ENCODE measurements around the gene ATG4C.
"Not testable (repeated sequence)": the region's sequence is repeated elsewhere in the genome, so short reads cannot be mapped to it uniquely, and the experiment has no call there.

Gene ATG4C

GRCh38 chr1:62783736-62784508 is at the start of gene ATG4C:
ATG4C (plus strand) TSS chr1:62784132; CDS start chr1:62803787, 19,655 bp downstream.
- DNase-seq: peak; percentile 95 to 99 (median 97)

- DNase-seq: no peak
Measured at GRCh38 chr1:62735491-62736171, 48.3 kb upstream of the ATG4C start.

GRCh38 chr1:62740701-62741100 is 43.2 kb upstream of the ATG4C start:
- not testable (repeated sequence) for DNase-seq

- no peak for DNase-seq
Measured at GRCh38 chr1:62744611-62745577, 39.0 kb upstream of the ATG4C start.

- peak in 2 of 3 experiments; percentile 26 to 70 for DNase-seq
Measured at GRCh38 chr1:62746086-62746808, 37.7 kb upstream of the ATG4C start.

GRCh38 chr1:62746809-62747138 is 37.2 kb upstream of the ATG4C start:
- DNase-seq: no peak

GRCh38 chr1:62753031-62753965 is 30.6 kb upstream of the ATG4C start:
- DNase-seq: no peak

- not testable (repeated sequence) for DNase-seq
Measured at GRCh38 chr1:62754938-62755337, 29.0 kb upstream of the ATG4C start.

GRCh38 chr1:62756255-62756884 is 27.6 kb upstream of the ATG4C start:
- not testable (repeated sequence) for DNase-seq

GRCh38 chr1:62759232-62759875 is 24.6 kb upstream of the ATG4C start:
- not testable (repeated sequence) for DNase-seq

GRCh38 chr1:62760021-62760782 is 23.7 kb upstream of the ATG4C start:
- not testable (repeated sequence) for DNase-seq

- not testable (repeated sequence) for DNase-seq
Measured at GRCh38 chr1:62761223-62761870, 22.6 kb upstream of the ATG4C start.

- DNase-seq: not testable (repeated sequence)
Measured at GRCh38 chr1:62762027-62762426, 21.9 kb upstream of the ATG4C start.

GRCh38 chr1:62765981-62766380 is 18.0 kb upstream of the ATG4C start:
- DNase-seq: no peak

- DNase-seq: not testable (repeated sequence)
Measured at GRCh38 chr1:62768551-62768950, 15.4 kb upstream of the ATG4C start.

GRCh38 chr1:62772607-62773295 is 11.2 kb upstream of the ATG4C start:
- no peak for DNase-seq

- no peak for DNase-seq
Measured at GRCh38 chr1:62774006-62774405, 9.9 kb upstream of the ATG4C start.

- no peak for DNase-seq
Measured at GRCh38 chr1:62774971-62775595, 8.8 kb upstream of the ATG4C start.
